GM21367 (cell line): ENCODE measurements around the gene VKORC1.

Experiments used
- ATAC-seq: cut with Tn5 transposase; IDR thresholded peaks from one replicate; pipeline ENCODE4 v1.9.1; 2021; ENCODE audit not compliant: unreplicated experiment

The VKORC1 gene

GRCh38 chr16:31063843-31064611 is 30.6 kb downstream of the VKORC1 start:
- no peak for ATAC-seq

- ATAC-seq: no peak
Measured at GRCh38 chr16:31063495-31063842, 31.1 kb downstream of the VKORC1 start.

GRCh38 chr16:31061813-31062440 is 32.7 kb downstream of the VKORC1 start:
- ATAC-seq: no peak

- ATAC-seq: no peak
Measured at GRCh38 chr16:31061126-31061812, 33.3 kb downstream of the VKORC1 start.

DNA sequence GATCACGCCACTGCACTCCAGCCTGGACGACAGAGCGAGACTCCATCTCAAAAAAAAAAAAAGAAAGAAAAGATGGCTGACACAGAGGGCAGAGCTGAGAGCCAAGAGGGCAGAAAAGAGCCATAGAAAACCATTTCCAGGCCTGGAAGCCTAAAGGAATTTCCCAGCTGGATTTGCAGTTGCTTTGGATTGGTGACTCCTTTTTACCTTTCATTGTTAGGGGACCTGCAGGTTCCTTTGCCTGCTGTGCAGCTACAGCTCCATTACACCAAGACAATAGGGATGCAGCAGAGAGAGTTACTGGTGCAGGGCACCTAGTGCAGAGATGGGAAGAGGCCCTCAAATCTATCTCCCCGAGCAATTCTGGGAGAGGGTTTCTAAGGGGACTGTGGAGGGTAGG is 39.0 kb downstream of the VKORC1 start:
- ATAC-seq: no peak

- ATAC-seq: no peak
Measured at GRCh38 chr16:31052114-31052513, 42.5 kb downstream of the VKORC1 start.

- no peak for ATAC-seq
Measured at GRCh38 chr16:31050280-31051030, 44.1 kb downstream of the VKORC1 start.

DNA sequence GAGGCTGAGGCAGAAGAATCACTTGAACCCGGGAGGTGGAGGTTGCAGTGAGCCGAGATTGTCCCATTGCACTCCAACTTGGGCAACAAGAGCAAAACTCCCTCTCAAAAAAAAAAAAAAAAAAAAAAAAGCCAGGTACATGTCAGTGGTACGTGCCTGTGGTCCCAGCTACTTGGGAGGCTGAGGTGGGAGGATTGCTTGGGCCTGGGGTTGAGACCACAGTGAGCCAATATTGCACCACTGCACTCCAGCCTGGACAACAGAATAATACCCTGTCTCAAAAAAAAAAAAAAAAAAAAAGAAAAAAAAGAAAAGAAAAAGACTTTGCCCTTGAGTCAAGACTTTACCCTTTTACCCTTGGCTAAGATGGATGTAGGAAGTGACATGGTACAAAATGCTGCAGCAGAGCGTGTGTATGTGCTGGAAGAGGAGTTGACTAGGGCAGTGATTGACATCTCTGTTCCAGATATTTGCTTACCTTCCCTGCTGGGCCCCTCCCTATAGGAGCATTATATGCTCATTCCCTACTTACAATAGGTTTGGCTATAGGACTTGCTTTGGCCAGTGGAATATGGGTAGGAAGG is 50.6 kb downstream of the VKORC1 start:
- no peak for ATAC-seq

DNA sequence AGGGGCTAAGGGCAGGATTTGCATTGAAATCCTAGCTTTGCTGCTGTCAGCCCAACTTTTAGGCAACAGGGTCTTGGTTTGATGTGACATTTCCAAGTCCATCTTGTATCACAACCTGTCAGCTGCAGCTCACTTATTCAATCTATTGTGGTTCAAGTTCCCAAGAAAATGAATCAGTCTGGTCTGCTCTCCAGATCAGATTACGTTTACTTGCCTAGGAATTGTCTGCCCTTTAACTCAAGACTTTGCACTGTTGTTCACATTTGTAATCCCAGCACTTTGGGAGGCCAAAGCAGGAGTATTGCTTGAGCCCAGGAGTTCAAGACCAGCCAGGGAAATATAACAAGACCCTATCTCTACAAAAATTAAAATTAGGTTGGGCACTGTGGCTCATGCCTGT is 51.2 kb downstream of the VKORC1 start:
- no peak for ATAC-seq

- no peak for ATAC-seq
Measured at GRCh38 chr16:31042866-31043265, 51.7 kb downstream of the VKORC1 start.
